GM19324 (cell line): ENCODE data around the gene PLPPR2.
"Not testable (repeated sequence)": the region's sequence is repeated elsewhere in the genome, so short reads cannot be mapped to it uniquely, and the experiment has no call there.

Experiments used
- ATAC-seq: cut with Tn5 transposase; IDR thresholded peaks from one replicate; pipeline ENCODE4 v1.9.1; 2021; ENCODE audit warnings: mild to moderate bottlenecking, moderate library complexity; ENCODE audit not compliant: unreplicated experiment, low FRiP score

The PLPPR2 gene

DNA sequence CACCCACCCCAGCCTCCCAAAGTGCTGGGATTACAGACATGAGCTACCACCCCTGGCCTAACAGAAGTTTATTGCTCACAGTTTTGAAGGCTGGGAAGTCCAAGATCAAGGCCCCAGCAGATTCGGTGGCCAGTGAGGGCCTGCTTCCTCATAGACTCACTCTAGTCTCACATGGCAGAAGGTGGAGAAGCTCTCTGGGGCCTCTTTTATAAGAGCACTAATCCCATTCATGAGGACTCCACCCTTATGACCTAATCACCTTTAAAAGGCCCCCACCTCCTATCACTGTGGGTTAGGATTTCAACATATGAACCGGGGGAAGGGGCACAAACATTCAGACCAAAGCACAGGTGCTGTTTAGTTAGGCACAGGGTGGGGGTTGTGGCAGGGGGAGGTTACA, 12.3 kb downstream of the PLPPR2 start:
- no peak for ATAC-seq

DNA sequence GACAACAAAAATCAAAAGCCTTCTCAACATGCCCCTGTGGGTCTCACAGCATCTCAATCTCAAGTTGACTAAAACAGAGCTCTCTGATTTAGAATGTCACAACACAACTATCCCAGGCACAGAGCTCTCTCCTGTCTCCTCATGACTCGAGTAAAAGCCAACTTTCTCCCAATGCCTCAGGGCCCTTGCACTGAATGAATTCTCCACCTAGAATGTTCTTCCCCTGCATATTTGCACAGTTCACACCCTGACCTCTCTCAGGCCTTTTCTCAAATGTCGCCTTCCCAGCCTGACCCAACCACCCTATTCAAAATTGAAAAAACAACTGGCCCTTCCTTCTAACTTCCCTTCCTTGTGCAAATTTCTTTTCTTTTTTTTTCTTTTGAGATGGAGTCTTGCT, 15.5 kb downstream of the PLPPR2 start:
- ATAC-seq = no peak

DNA sequence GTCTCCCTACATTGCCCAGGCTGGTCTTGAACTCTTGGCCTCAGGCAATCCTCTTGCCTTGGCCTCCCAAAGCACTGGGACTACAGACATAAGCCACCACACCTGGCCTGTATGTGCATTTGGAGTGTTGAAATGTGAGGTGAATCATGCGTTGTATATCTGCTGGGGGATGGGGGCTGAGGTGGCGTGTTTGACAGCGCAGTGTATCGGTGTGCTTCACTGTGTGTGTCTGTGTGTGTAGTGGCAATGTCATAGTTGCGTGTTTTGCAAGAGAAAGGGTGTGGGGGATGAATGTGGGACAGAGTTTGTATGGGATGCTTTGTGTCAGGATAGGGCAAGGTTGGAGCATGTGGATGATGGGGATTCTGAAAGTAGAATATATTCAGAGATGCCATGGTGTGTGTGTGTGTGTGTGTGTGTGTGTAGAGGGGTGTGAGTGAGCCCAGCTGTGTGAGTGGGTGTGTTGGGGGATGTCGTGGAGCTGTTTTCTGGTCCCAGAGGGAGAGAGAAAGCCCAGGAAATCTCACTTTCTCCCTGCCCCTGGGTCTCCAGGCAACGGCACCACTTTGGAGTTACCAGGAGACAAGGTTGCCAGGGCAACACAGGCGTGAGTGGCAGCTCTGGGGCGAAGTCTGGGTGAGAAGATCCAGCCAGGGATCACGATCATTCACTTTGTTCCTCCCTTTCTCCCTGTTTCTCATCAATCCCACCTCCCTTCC, 18.1 kb downstream of the PLPPR2 start:
- ATAC-seq = no peak

DNA sequence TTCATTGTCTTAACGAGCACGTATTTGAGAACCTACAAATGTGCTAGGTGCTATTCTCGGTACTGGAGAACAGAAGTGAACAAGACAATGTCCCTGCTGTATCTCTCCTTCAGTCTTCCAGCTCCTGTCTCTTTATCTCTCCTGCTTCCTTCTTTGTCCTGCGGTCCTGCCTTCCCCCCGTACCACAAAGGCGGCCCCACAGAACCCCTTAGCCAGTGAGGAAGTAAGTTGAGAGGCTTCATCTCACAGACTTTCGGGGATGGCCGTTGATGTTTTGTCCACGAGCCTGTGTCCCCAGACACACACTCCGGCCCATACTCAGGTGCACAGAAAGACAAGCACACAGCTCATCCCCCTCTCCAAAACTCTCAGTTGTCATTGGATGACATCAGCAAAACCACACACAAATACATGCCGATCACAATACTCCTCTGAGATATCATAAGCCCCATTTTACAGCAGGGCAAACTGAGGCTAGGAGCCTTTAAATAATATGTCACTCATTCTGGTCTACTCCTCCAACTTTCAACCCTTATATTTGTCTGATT, 18.7 kb downstream of the PLPPR2 start:
- no peak for ATAC-seq

DNA sequence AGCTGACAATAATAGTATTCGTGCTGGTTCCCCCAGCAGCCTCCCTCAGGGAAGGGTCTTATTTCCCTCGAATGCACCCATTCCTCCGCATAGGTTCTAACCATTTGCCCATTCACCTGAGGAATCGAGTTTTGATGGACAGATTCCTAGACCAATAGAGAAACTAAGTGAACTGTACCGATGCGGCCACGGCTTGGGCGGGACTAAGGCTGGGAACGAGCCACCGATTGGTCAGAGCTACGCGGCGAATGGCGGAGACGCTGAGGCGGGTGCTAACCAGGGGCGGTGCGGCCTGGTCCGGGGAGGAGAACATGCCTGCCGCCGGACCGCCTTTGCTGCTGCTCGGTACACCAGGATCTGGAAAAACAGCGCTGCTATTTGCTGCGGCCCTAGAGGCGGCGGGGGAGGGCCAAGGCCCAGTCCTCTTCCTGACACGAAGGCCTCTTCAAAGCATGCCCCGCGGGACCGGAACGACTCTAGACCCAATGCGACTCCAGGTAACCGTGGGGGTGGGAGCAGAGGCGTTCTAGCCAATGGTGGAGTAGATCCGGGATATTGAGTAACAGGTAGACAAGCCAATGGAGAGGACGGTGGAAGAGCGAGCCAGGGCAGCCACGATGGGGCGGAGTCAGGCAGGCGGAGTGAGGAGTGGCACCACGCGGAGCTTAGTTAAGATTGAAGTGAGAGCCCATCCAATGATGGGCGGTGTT, 19.4 kb downstream of the PLPPR2 start, which contains the start of gene SWSAP1:
SWSAP1 (plus strand) TSS at position 234 of the 710 bp plus-strand sequence; CDS start at position 249, 15 bp downstream.
- ATAC-seq = peak; percentile 91

DNA sequence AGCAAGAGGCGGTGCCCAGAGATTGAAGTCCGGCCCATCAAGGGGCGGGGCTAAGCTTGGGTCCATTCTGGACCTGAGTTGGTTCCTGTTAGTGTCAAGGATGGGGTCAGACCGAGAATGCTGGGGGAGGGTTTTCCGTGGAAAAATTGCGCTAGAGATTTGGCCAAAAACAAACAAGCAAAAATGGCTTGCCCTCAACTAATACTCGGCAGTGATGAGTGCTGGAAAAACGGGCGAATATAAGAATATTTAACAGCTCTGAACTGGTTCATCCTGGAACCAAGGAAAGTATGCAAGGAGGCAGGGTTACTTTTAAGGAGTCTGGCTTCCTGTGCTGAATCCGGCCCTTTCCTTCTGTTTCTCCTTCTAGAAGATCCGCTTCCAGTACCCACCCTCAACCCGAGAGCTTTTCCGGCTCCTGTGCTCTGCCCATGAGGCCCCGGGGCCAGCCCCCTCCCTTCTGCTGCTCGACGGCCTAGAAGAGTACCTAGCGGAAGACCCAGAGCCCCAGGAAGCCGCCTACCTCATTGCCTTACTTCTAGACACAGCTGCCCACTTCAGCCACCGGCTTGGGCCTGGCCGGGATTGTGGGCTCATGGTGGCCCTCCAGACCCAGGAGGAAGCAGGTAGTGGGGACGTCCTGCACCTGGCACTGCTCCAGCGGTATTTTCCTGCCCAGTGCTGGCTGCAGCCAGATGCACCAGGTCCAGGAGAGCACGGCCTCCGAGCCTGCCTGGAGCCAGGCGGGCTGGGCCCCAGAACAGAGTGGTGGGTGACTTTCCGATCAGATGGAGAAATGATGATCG, 20.1 kb downstream of the PLPPR2 start:
- no peak for ATAC-seq

DNA sequence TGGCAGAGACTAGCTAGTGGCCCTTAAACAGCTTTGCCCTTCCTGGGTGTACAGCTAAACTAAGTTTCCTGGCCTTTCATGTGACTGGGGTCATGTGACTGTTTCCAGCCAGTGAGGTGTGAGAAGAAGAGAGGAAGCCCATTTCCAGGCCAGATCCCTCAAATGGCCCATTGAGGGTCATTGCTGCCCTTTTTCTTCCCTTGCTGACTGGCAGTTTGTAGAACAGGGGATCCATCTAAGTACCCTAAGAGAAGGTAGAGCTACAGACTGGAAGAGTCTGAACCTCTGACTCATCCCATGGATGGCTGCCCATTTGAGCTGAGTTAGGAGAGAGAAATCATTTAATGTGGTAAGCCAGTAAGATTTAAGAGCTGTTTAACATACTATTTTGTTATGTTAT, 22.0 kb downstream of the PLPPR2 start:
- no peak for ATAC-seq

DNA sequence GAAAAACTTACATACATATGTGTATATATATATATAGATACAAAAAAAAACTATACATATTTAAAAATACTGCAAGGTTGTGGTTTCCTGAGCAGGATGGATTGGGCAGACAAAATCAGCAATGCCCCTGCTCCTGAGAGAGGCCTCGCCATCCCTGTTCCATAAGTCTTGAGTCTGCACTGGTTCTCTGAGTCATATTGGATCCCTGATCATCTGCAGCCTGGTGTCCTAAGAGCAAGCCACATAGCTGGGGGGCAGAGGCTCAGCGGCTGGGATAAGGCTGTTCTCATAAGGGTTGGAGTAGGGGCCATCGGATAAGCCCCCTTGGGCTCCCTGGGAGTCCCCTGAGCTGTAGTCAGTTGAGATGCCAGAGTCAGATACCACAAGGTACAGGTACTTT, 22.5 kb downstream of the PLPPR2 start:
- ATAC-seq = no peak

DNA sequence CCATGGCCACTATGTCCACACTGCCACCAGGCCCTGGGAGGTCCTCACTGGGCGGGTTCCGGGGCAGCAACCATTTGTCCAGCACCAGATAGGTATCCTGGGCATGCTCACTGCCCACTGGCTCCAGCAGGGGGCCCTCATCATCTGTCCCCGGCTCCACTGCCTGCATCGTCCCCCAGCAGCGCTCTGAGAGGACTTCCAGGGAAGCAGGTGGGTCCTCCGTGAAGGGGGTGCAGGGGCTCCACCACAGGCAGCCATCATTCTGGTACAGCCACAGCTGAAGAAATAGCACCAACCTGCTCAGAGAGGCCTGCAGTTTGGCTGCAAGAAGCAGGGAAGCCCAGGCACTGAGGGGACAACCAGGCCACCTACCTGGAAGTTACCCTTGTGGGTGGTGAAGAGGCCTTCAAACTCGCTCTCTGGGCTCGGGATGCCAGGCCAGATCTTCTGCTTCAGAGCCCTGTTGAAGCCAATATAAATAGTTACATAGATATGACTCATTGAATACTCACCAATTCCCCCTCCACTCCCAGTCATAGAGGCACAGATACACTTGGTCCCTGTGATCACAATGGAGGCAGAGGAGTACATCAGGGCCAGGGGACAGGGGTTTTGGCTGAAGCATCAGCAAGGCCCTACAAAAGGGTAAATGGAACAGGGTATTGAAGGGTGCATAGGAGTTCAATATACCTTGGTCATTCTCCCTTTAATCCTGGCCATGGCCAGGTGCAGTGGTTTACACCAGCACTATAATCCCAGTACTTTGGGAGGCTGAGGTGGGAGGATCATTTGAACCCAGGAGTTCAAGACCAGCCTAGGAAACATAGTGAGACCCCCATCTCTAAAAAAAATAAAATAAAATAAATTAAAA, 23.3 kb downstream of the PLPPR2 start:
- ATAC-seq = no peak

DNA sequence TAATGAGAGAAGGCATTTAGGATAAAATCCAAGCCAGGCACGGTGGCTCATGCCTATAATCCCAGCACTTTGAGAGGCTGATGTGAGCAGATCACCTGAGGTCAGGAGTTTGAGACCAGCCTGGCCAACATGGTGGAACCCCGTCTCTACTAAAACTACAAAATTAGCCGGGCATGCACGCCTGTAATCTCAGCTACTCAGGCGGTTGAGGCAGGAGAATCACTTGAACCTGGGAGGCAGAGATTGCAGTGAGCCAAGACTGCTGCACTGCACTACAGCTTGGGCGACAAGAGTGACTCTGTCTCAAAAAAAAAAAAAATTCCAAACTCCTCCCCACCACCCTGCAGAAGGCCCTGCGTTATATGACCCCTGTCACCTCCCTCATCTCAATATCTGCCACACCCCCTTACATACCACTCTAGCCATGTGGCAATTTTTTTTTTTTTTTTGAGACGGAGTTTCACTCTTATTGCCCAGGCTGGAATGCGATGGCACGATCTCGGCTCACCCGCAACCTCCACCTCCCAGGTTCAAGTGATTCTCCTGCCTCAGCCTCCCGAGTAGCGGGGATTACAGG, 24.1 kb downstream of the PLPPR2 start:
- ATAC-seq = not testable (repeated sequence)

DNA sequence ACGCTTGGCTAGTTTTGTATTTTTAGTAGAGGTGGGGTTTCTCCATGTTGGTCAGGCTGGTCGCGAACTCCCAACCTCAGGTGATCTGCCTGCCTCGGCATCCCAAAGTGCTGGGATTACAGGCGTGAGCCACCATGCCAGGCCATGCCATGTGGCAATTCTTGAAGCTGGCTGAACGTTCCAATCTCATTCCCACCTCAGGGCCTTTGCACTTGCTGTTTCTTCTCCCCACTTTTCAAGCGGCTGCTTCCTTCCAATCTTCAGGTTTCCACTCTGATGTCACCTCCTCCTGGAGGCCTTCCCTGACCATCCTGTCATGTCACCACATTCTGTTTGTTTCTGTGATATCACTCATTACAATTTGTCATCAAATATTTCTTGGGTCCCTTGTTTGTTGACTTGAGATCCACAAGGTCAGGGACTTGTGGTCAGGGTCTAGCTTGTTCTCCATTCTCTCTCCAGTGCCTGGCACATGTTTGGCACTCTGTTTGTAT, 24.7 kb downstream of the PLPPR2 start:
- no peak for ATAC-seq

DNA sequence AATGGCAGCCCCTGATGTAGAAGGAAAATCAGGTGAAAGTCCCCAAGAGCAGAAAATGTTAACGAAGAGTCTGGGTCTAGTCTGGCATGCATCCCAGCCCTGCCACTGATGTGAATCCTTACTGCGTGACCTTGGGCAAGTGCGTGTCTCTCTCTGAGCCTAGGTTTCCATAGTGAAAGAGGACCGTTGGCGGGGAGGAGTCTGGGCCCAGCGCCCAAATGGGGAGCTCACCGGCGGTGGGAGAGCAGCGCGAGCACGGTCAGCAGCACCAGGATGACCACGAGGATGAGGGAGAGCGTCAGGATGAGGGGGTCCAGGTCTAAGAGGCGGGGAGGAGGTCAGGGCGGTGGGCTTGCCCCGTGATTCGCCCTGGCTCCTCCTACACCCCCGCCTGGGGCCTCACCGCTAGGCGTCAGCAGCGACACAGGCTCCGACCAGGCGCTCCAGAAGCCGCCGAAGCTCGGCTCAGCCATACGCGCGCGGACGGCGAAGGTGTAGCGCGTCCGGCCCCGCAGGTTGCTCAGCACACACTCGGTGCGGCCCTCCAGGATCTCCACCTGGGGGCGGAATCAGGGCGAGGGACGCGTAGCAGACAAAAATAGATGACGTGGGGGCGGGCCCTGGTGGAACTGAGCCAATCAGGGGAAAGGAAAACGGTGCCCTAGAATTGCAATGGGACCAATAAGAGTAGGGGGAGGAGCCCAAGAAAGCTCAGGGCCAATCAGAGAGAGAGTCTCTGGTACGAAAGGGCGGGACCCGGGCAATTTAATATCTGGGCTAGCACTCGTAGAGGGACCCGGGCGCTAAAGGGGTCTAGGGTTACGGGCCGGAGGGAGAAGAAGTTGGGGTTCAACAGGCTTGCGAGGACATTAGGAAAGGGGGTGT, 25.7 kb downstream of the PLPPR2 start:
- peak; percentile 84 for ATAC-seq

DNA sequence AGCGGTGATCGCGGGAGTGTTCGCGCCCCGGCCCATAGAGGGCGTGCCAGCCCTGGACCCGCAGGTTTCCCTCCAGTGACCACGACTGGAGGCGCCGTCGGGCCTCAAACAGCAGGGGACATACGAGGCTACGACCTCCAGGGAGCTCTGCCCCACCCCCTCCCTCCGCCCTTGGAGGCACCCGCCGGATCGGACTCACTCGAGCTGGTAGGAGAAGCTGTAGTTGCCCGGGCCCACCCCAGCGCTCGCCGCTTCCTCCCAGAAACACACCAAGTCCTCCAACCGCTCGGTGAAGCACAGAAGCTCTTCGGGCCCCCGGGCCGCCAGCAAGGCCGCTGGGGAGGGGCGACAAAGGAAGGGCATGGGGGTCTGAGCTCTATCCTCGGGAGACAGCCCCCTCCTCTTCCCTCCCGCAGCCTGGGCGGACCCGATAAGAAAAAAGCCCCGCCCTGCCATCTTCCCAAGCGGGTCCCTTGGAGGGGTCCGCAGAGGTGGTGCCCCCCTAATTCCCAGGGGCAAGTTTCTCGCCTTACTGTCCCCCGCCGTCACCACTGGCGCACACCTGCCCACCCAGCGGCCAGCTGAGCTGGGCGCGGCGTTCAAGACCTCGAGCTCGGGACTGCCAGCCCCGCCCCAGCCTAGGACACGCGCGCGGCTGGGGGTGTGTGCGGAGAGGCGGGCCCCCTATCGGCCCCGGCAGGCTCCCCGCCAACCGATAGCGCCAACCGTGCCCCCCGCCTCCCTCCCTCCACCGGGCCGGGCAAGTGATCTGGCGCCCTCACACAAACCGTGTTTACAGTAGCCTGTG, 27.9 kb downstream of the PLPPR2 start:
- no peak for ATAC-seq

DNA sequence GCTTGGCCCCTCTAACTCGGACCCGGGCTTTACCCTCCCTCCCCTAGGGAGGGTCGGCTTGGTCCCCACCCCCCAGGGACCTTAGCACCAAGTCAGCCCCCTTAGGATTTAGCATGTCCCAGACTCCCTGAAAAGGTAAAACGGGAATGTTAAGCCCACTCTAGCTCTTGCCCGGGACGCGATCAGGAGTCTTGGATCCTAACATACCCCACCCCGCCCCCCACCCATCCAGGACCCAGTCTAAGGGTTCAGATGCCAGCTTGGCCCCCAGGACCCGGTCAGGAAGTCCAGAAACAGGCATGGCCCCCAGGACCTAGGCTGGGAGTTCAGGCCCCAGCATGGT, 28.4 kb downstream of the PLPPR2 start:
- no peak for ATAC-seq

DNA sequence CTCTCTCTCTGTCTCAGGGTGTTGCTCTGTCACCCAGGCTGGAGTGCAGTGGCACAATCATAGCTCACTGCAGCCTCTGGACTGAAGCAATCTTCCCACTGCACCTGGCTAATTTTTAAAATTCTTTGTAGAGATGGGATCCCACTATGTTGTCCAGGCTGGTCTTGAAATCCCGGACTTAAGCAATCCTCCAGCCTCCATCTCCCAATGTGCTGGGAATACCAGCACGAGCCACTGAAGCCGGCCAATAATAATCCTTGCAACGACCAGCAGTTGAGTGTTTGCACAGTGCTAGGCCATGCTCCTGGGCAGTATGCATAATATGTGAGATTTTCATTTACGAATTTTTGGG, 29.5 kb downstream of the PLPPR2 start:
- ATAC-seq = no peak

DNA sequence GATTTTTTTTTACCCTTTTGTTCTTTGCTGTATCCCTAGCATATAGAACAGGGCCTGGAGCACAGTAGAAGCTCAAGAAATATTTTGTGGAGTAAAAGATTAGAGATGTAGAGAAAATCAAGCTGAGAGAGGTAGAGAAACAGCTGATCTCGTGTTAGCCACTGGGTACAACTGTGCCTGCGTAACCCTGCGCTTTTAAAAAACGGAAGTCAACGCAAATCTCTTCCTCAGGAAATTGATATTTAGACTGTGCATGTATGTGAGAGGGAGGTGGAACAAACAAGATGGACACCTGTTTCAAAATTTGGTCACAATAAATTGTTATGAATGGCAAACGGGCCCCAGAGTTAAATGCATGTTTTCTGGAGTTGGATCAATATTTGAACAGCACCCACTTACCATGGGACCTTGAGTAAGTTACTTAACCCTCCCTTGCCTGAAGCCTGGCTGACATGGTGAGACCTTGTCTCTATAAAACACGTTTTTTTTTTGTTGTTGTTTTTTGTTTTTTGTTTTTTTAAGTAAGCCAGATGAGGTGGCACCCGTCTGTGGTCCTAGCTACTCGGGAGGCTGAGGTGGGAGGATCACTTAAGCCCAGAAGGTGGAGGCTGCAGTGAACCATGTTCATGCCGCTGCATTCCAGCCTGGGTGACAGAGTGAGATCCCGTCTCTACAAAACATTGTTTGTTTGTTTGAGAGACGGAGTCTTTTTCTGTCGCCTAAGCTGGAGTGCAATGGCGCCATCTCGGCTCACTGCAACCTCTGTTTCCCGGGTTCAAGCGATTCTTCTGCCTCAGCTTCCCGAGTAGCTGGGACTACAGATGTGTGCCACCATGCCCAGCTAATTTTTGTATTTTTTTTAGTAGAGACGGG, 32.2 kb downstream of the PLPPR2 start:
- no peak for ATAC-seq

DNA sequence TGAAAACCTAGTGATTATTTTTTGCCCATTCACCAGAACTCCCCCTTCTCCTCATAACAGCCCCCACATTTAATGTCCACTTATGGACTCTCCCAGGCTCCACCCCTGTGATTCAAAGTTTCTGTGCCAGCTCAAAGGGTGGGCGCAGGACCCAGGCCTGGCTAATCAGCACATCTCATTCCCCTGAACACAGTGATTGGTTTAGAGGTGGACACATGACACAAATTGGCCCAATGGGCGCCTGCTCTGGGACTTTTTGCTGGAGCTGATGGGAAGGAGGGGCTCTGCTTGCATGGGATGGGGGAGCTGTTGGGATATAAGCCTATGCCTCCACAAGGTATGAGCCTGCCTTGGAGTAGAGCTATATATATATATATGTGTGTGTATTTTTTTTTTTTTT, 35.1 kb downstream of the PLPPR2 start:
- no peak for ATAC-seq
